ENCODE data around the gene WEE1.
"Not testable (repeated sequence)": the region's sequence is repeated elsewhere in the genome, so short reads cannot be mapped to it uniquely, and the experiment has no call there.

WEE1 gene

GRCh38 chr11:9600644-9601036 is 27.2 kb downstream of the WEE1 start:
- DNase-seq: peak; percentile 70

GRCh38 chr11:9601037-9601875 is 27.8 kb downstream of the WEE1 start:
- no peak for DNase-seq

- DNase-seq: no peak
Observed at GRCh38 chr11:9601876-9602199, 28.4 kb downstream of the WEE1 start.

- DNase-seq: not testable (repeated sequence)
Observed at GRCh38 chr11:9603214-9603613, 29.7 kb downstream of the WEE1 start.

GRCh38 chr11:9604134-9604533 is 30.7 kb downstream of the WEE1 start:
- no peak for DNase-seq

- no peak for DNase-seq
Observed at GRCh38 chr11:9605742-9606141, 32.3 kb downstream of the WEE1 start.

- DNase-seq: peak; percentile 69
Observed at GRCh38 chr11:9606809-9607510, 33.5 kb downstream of the WEE1 start.

- DNase-seq: no peak
Observed at GRCh38 chr11:9607511-9607899, 34.0 kb downstream of the WEE1 start.

- no peak for DNase-seq
Observed at GRCh38 chr11:9609002-9609759, 35.7 kb downstream of the WEE1 start.

- DNase-seq: no peak
Observed at GRCh38 chr11:9609841-9610240, 36.4 kb downstream of the WEE1 start.

GRCh38 chr11:9613118-9613829 is 39.8 kb downstream of the WEE1 start:
- DNase-seq: peak; percentile 93

GRCh38 chr11:9613830-9614762 is 40.6 kb downstream of the WEE1 start:
- peak; percentile 77 for DNase-seq

- no peak for DNase-seq
Observed at GRCh38 chr11:9615031-9615451, 41.6 kb downstream of the WEE1 start.

- no peak for DNase-seq
Observed at GRCh38 chr11:9616042-9616675, 42.7 kb downstream of the WEE1 start.

- DNase-seq: no peak
Observed at GRCh38 chr11:9616858-9617257, 43.4 kb downstream of the WEE1 start.

GRCh38 chr11:9617940-9618339 is 44.5 kb downstream of the WEE1 start:
- DNase-seq: no peak

- DNase-seq: no peak
Observed at GRCh38 chr11:9619004-9619403, 45.5 kb downstream of the WEE1 start.

- no peak for DNase-seq
Observed at GRCh38 chr11:9619971-9620370, 46.5 kb downstream of the WEE1 start.

GRCh38 chr11:9622353-9622752 is 48.9 kb downstream of the WEE1 start:
- not testable (repeated sequence) for DNase-seq

GRCh38 chr11:9623053-9623452 is 49.6 kb downstream of the WEE1 start:
- not testable (repeated sequence) for DNase-seq

GRCh38 chr11:9624448-9624847 is 51.0 kb downstream of the WEE1 start:
- no peak for DNase-seq

Data from NCI-H82 (cell line).